ENCODE data around the gene GALNT9. TPM values are rescaled to one million over a fixed set of nuclear protein-coding genes. Genes with fewer than 3 reads are reported as not detected.

Gene GALNT9
- total RNA-seq, 1 donor from 2014 or later, result not detected

- H3K4me3 ChIP-seq, result no peak overlapping the region
- H3K27me3 ChIP-seq, result peaks cover 45% of the 10 kb centered on the region
- no peaks in the 10 kb centered on the region for H3K36me3 Mint-ChIP-seq
- peaks cover 5% of the 10 kb centered on the region for H3K27me3 Mint-ChIP-seq (ENCODE audit: insufficient read depth, low read depth)
- no peak overlapping the region for H3K4me3 Mint-ChIP-seq
- H3K27ac ChIP-seq, result no peak overlapping the region
- H3K9me3 Mint-ChIP-seq, result peaks cover 13% of the 10 kb centered on the region
- H3K79me2 ChIP-seq (ENCODE audit: low read depth), result no peaks in the 10 kb centered on the region
- TF ChIP-seq EZH2phosphoT487 (IDR thresholded peaks at IDR 0.05) (no peak), EZH2 (IDR thresholded peaks at IDR 0.05) (no peak)
- H3F3A ChIP-seq (ENCODE audit: low read depth), result no peaks in the 10 kb centered on the region
- no peak overlapping the region for H3K9ac ChIP-seq
- no peak overlapping the region for H3K4me2 ChIP-seq
- no peak overlapping the region for H3K27ac Mint-ChIP-seq
- no peaks in the 10 kb centered on the region for H3K9me3 ChIP-seq (ENCODE audit: low read depth)
- H4K20me1 ChIP-seq (ENCODE audit: low read depth), result no peaks in the 10 kb centered on the region
- H2AFZ ChIP-seq (replicated peaks), result no peak overlapping the region
- H3K36me3 ChIP-seq, result no peaks in the 10 kb centered on the region
- no peaks in the 10 kb centered on the region for H3K4me1 ChIP-seq
- DNase-seq (ENCODE audit: low spot score), result no peak
- peaks cover 5% of the 10 kb centered on the region for H3K4me1 Mint-ChIP-seq
Measured at GRCh38 chr12:132315507-132315906, 13.9 kb downstream of the GALNT9 start.

- no peak overlapping the region for H3K4me3 ChIP-seq
- H3K27me3 ChIP-seq, result peaks cover 53% of the 10 kb centered on the region
- Mint-ChIP-seq H3K4me1 (peaks cover 11% of the 10 kb centered on the region), H3K27ac (no peak overlapping the region), H3K9me3 (peaks cover 16% of the 10 kb centered on the region), H3K27me3 (ENCODE audit: insufficient read depth, low read depth) (peaks cover 7% of the 10 kb centered on the region), H3K36me3 (no peaks in the 10 kb centered on the region), H3K4me3 (no peak overlapping the region)
- no peak for DNase-seq (ENCODE audit: low spot score)
- no peaks in the 10 kb centered on the region for H3K36me3 ChIP-seq
- no peak overlapping the region for H2AFZ ChIP-seq (replicated peaks)
- no peaks in the 10 kb centered on the region for H4K20me1 ChIP-seq (ENCODE audit: low read depth)
- H3F3A ChIP-seq (ENCODE audit: low read depth), result no peaks in the 10 kb centered on the region
- H3K4me1 ChIP-seq, result no peaks in the 10 kb centered on the region
- H3K9ac ChIP-seq, result no peak overlapping the region
- H3K4me2 ChIP-seq, result no peak overlapping the region
- H3K79me2 ChIP-seq (ENCODE audit: low read depth), result no peaks in the 10 kb centered on the region
- no peak overlapping the region for H3K27ac ChIP-seq
- TF ChIP-seq EZH2phosphoT487 (IDR thresholded peaks at IDR 0.05) (no peak), EZH2 (IDR thresholded peaks at IDR 0.05) (no peak), CTCF (IDR thresholded peaks at IDR 0.05) (no peak)
- H3K9me3 ChIP-seq (ENCODE audit: low read depth), result no peaks in the 10 kb centered on the region
Measured at GRCh38 chr12:132314516-132315233, 14.7 kb downstream of the GALNT9 start.

GRCh38 chr12:132314035-132314434 lies 15.4 kb downstream of the GALNT9 start:
- Histone ChIP-seq H3K4me1 (no peaks in the 10 kb centered on the region), H3F3A (ENCODE audit: low read depth) (no peaks in the 10 kb centered on the region), H3K36me3 (no peaks in the 10 kb centered on the region), H3K4me2 (no peak overlapping the region), H3K4me3 (no peak overlapping the region), H2AFZ (replicated peaks) (no peak overlapping the region), H4K20me1 (ENCODE audit: low read depth) (no peaks in the 10 kb centered on the region), H3K9ac (no peak overlapping the region), H3K27me3 (peaks cover 58% of the 10 kb centered on the region), H3K27ac (no peak overlapping the region), H3K9me3 (ENCODE audit: low read depth) (no peaks in the 10 kb centered on the region), H3K79me2 (ENCODE audit: low read depth) (no peaks in the 10 kb centered on the region)
- Mint-ChIP-seq H3K27ac (no peak overlapping the region), H3K27me3 (ENCODE audit: insufficient read depth, low read depth) (peaks cover 10% of the 10 kb centered on the region), H3K4me3 (no peak overlapping the region), H3K4me1 (peaks cover 16% of the 10 kb centered on the region), H3K9me3 (peaks cover 16% of the 10 kb centered on the region), H3K36me3 (no peaks in the 10 kb centered on the region)
- DNase-seq (ENCODE audit: low spot score), result no peak
- no peak for TF ChIP-seq EZH2phosphoT487 (IDR thresholded peaks at IDR 0.05)
- no peak for TF ChIP-seq CTCF (IDR thresholded peaks at IDR 0.05)
- no peak for TF ChIP-seq EZH2 (IDR thresholded peaks at IDR 0.05)

GRCh38 chr12:132313182-132313581 lies 16.2 kb downstream of the GALNT9 start:
- Histone ChIP-seq H3F3A (ENCODE audit: low read depth) (no peaks in the 10 kb centered on the region), H3K27ac (no peak overlapping the region), H3K36me3 (no peaks in the 10 kb centered on the region), H3K4me3 (no peak overlapping the region), H3K4me2 (no peak overlapping the region), H3K4me1 (no peaks in the 10 kb centered on the region), H3K9me3 (ENCODE audit: low read depth) (no peaks in the 10 kb centered on the region), H3K27me3 (peaks cover 66% of the 10 kb centered on the region), H3K79me2 (ENCODE audit: low read depth) (no peaks in the 10 kb centered on the region), H4K20me1 (ENCODE audit: low read depth) (no peaks in the 10 kb centered on the region), H3K9ac (no peak overlapping the region), H2AFZ (replicated peaks) (no peak overlapping the region)
- TF ChIP-seq CTCF (IDR thresholded peaks at IDR 0.05) (no peak), EZH2phosphoT487 (IDR thresholded peaks at IDR 0.05) (no peak), EZH2 (IDR thresholded peaks at IDR 0.05) (no peak)
- peaks cover 10% of the 10 kb centered on the region for H3K27me3 Mint-ChIP-seq (ENCODE audit: insufficient read depth, low read depth)
- H3K4me3 Mint-ChIP-seq, result no peak overlapping the region
- H3K27ac Mint-ChIP-seq, result no peak overlapping the region
- no peak for DNase-seq (ENCODE audit: low spot score)
- H3K36me3 Mint-ChIP-seq, result no peaks in the 10 kb centered on the region
- peaks cover 18% of the 10 kb centered on the region for H3K4me1 Mint-ChIP-seq
- peaks cover 16% of the 10 kb centered on the region for H3K9me3 Mint-ChIP-seq
